ENCODE data around the gene TRPM3.

- TF ChIP-seq CTCF (IDR thresholded peaks at IDR 0.05) (no peak), POLR2A (IDR thresholded peaks at IDR 0.05) (no peak)
Measured at GRCh38 chr9:70549926-70550325, 571.5 kb downstream of the TRPM3 start.

All from esophagus squamous epithelium (tissue), 4 donors.